ENCODE results near the gene HOMER3.

DNA sequence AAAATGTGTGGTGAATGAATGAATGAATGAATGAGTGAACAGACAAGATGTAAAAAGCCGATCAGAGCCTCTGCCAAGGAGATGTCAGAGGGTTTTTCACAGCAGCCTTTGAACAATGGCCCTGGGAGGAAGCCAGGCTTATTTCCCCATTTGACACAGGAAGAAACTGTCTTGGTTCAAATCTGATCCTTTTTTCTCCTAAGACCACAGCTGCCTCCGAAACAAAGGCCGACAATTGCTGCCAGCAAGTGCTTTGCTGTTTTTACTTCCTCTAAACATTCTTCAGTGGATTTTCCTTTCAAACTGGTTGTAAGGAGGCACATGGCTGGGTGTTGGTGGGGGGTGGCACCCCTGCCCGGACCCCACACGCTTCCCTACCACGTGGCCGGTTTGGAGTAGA lies 44.2 kb upstream of the HOMER3 start:
- TF ChIP-seq, protein P1, sequence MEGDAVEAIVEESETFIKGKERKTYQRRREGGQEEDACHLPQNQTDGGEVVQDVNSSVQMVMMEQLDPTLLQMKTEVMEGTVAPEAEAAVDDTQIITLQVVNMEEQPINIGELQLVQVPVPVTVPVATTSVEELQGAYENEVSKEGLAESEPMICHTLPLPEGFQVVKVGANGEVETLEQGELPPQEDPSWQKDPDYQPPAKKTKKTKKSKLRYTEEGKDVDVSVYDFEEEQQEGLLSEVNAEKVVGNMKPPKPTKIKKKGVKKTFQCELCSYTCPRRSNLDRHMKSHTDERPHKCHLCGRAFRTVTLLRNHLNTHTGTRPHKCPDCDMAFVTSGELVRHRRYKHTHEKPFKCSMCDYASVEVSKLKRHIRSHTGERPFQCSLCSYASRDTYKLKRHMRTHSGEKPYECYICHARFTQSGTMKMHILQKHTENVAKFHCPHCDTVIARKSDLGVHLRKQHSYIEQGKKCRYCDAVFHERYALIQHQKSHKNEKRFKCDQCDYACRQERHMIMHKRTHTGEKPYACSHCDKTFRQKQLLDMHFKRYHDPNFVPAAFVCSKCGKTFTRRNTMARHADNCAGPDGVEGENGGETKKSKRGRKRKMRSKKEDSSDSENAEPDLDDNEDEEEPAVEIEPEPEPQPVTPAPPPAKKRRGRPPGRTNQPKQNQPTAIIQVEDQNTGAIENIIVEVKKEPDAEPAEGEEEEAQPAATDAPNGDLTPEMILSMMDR (IDR thresholded peaks at IDR 0.05; ENCODE audit: low read depth, low read length), result no peak
- TF ChIP-seq EZH2phosphoT487 (IDR thresholded peaks at IDR 0.05; ENCODE audit: low read depth), result no peak

Measured in OCI-LY3 (cell line).